Mucosa of descending colon (tissue), 3 donors: ENCODE data around the gene LCN10. TPM values are rescaled to one million over a fixed set of nuclear protein-coding genes. Genes with fewer than 3 reads are reported as not detected.
"Not testable (repeated sequence)": the region's sequence is repeated elsewhere in the genome, so short reads cannot be mapped to it uniquely, and the experiment has no call there.

Source experiments
- ATAC-seq: fragments of 200-7000 bp; cut with Tn5 transposase; one replicate; pipeline ENCODE4 v1.9.1; 2020; ENCODE audit warnings: mild to moderate bottlenecking, moderate library complexity
- DNase-seq, 3 donors: peaks; one replicate each; pipeline ENCODE4 v3.0.0-alpha.2; 2020
- H3K36me3 ChIP-seq: fragments of 200-600 bp; one replicate; pipeline ENCODE4 v1.8.0; 2021; ENCODE audit warnings: low read depth, mild to moderate bottlenecking
- H3K4me1 ChIP-seq: fragments of 200-600 bp; one replicate; pipeline ENCODE4 v1.8.0; 2021; ENCODE audit warnings: low read depth, mild to moderate bottlenecking
- H3K4me3 ChIP-seq: fragments of 200-600 bp; one replicate; pipeline ENCODE4 v1.8.0; 2021; ENCODE audit warnings: mild to moderate bottlenecking
- H3K9me3 ChIP-seq: fragments of 200-600 bp; one replicate; pipeline ENCODE4 v1.8.0; 2021; ENCODE audit warnings: mild to moderate bottlenecking
- CTCF ChIP-seq: fragments of 200-600 bp; IDR thresholded peaks from one replicate; pipeline ENCODE4 v1.8.0; 2022; ENCODE audit warnings: antibody characterized with exemption, mild to moderate bottlenecking
- intact Hi-C, 2 donors: fragments of 100-400 bp; cut with DNase I in 1 of 2; cut with micrococcal nuclease in 1 of 2; formaldehyde crosslinking; loops; one replicate each; pipeline versions ENCODE4 v1.11.0 to v1.11.1; 2022; cut with DNase I, micrococcal nuclease
- total RNA-seq, 3 donors: library from RNA; stranded (reverse); fragmentation: NEBNext Ultra II Directional in 2 of 3; extraction: Animal tissue kit (Norgen Biotek cat#: 25700) in 2 of 3; gene quantifications; one replicate each; pipeline versions ENCODE4 v1.2.1 to v1.2.4, GENCODE V29; 2021 to 2023
- donor health status: DM: no; HTN: no; CAD: no; lungs with moderate emphysema.
- donor health status: DM: no; HTN: no; CAD: no.
- donor health status: DM: no; HTN: yes; CAD: no.

The LCN10 gene
- total RNA-seq, 3 donors from 2014 or later = 0.12 to 5.1 (median 2.7) TPM

GRCh38 chr9:136707011-136707410, 35.7 kb downstream of the LCN10 start:
- no peak overlapping the region for H3K4me3 ChIP-seq
- H3K36me3 ChIP-seq = no peaks in the 10 kb centered on the region
- intact Hi-C loops = no loop called here
- ATAC-seq = no peak
- DNase-seq = no peak
- H3K9me3 ChIP-seq = no peaks in the 10 kb centered on the region
- H3K4me1 ChIP-seq = peaks cover 4% of the 10 kb centered on the region
- no peak for TF ChIP-seq CTCF

- Histone ChIP-seq H3K9me3 (no peaks in the 10 kb centered on the region), H3K4me3 (no peak overlapping the region), H3K4me1 (peaks cover 7% of the 10 kb centered on the region), H3K36me3 (no peaks in the 10 kb centered on the region)
- intact Hi-C loops = no loop called here
- ATAC-seq (peak; percentile 27), DNase-seq (no peak)
- TF ChIP-seq CTCF = no peak
Measured at GRCh38 chr9:136705564-136705963, 37.2 kb downstream of the LCN10 start.

GRCh38 chr9:136704741-136705140, 38.0 kb downstream of the LCN10 start:
- H3K4me1 ChIP-seq, H3K36me3 ChIP-seq, ATAC-seq, DNase-seq, H3K4me3 ChIP-seq, intact Hi-C loops, H3K9me3 ChIP-seq: not testable (repeated sequence)

- intact Hi-C loops = no loop called here
- no peak for ATAC-seq
Measured at GRCh38 chr9:136703276-136703860, 39.4 kb downstream of the LCN10 start.

GRCh38 chr9:136701668-136702053, 41.1 kb downstream of the LCN10 start:
- H3K36me3 ChIP-seq = no peaks in the 10 kb centered on the region
- intact Hi-C loops = no loop called here
- no peaks in the 10 kb centered on the region for H3K9me3 ChIP-seq
- H3K4me3 ChIP-seq = no peak overlapping the region
- no peak for DNase-seq
- H3K4me1 ChIP-seq = peaks cover 7% of the 10 kb centered on the region
- ATAC-seq = no peak
- TF ChIP-seq CTCF = no peak

More at GRCh38 chr9:136703276-136703860, 39.4 kb downstream of the LCN10 start:
- Histone ChIP-seq H3K36me3 (no peaks in the 10 kb centered on the region), H3K4me1 (peaks cover 7% of the 10 kb centered on the region), H3K4me3 (no peak overlapping the region), H3K9me3 (no peaks in the 10 kb centered on the region)
- TF ChIP-seq CTCF = no peak
- no peak for DNase-seq

GRCh38 chr9:136700959-136701667, 41.6 kb downstream of the LCN10 start:
- ATAC-seq (peak; percentile 39), DNase-seq (no peak)
- H3K36me3 ChIP-seq = no peaks in the 10 kb centered on the region
- no peak overlapping the region for H3K4me3 ChIP-seq
- no peak for TF ChIP-seq CTCF
- intact Hi-C loops = no loop called here
- H3K9me3 ChIP-seq = no peaks in the 10 kb centered on the region
- peaks cover 9% of the 10 kb centered on the region for H3K4me1 ChIP-seq
